ENCODE data around the gene OPRL1.
"Not testable (repeated sequence)": the region's sequence is repeated elsewhere in the genome, so short reads cannot be mapped to it uniquely, and the experiment has no call there.

The OPRL1 gene

DNA sequence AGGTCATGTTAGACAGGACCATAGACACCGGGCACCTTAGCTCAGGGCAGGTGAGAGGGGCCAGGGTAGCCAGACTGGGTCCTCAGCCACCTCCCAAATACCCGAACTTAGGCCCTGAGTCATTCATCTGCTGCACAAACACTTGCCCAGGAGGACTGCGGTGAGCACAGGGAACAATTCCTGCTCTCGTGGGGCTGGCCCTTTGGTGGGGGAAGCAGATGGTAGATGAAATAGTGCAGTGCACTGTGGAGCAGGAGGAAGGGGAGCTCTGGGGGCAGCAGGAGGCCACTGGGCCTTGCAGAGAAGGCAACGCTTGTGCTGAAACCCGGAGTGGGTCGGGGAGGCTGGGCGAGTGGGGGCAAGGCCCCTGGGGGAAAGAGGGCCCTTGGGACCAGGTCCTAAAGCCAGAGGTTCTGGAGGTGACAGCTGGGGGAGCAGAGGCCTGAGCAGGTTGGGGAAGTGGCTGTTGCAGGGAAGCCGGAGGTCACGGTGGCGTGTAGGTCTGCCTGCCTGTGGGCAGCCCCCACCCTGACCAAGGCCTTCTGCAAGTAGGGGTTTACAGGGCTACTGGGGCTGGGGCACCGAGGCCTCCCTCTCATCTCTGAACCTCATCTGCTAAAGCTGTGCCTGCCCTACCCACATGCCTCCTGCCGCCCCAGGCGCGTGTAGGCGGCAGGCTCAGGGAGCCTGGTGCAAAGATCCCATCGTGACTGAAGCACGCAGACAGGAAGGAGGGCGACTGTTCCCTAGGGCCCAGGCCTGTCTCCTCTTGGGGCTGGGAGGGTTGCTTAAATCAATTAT is 32.2 kb downstream of the OPRL1 start:
- Histone ChIP-seq H4K20me1 (no peaks in the 10 kb centered on the region), H3K9ac (peak overlapping the region; percentile 51; the same call in 1 of the 2 replicates), H3K36me3 (no peaks in the 10 kb centered on the region), H3K27me3 (no peaks in the 10 kb centered on the region), H3K4me1 (peaks cover 70% of the 10 kb centered on the region), H3K27ac (peak overlapping the region; percentile 52), H3K4me2 (peak overlapping the region; percentile 84), H3K9me3 (no peaks in the 10 kb centered on the region), H3K4me3 (no peak overlapping the region)
- TF ChIP-seq Cebpa-rat (IDR thresholded peaks at IDR 0.05): no peak

DNA sequence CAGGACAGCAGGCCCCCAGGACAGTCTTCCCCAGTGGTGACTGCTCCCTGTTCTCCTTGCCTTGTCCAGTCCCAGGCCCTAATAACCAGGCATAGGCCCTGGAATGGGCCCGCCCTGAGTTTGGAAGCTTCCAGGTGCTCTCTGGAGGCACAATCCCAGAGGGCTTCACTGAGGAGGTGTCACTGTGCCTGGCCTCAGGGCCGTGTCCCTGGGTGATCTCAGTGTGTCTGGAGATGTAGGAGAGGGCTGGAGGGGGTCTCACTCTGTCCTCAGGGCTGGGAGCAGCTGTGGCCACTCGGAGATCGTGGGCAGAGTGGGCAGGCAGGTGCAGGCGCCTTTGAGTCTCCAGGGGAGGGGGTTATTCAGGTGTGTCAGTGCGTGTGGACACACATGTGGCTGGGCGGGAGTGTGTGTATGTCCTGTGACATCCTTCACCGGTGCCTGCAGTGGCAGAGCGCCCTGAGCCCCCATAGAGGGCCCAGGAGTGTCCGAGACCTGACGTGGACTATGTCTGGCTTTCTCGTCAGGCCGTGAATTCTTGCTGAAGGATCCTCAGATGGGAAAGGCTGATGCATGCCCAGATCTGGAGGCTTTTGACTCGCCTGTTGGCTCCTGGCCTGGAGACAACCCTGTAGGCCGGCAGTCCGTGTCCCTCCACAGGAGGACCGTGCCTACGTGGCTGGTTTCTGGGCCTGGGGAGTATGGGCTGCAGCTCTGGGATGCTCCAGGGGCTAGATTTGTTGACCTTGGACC is 33.0 kb downstream of the OPRL1 start:
- H3K27me3 ChIP-seq: no peaks in the 10 kb centered on the region
- H3K9me3 ChIP-seq: no peaks in the 10 kb centered on the region
- peak overlapping the region; percentile 51; the same call in 1 of the 2 replicates for H3K9ac ChIP-seq
- H4K20me1 ChIP-seq: no peaks in the 10 kb centered on the region
- peaks cover 62% of the 10 kb centered on the region for H3K4me1 ChIP-seq
- H3K4me3 ChIP-seq: no peak overlapping the region
- H3K27ac ChIP-seq: peak overlapping the region; percentile 52
- TF ChIP-seq Cebpa-rat (IDR thresholded peaks at IDR 0.05): no peak
- H3K4me2 ChIP-seq: peak overlapping the region; percentile 84
- H3K36me3 ChIP-seq: no peaks in the 10 kb centered on the region

DNA sequence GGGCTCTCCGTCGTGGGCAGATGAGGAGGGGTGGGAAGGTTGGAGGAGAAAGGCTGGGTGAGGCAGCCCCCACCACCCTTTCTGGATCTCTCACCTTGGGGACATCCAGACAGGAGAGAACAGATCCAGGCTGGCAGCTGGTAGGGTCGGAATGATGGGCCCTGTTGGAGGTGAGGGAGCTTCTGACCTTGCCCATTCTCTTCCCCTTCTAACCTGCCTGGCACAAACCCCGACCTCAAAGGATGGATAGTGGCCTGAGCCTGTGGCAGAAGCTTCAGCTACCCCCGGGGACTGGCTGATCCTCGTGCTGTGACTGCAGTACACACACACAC is 33.5 kb downstream of the OPRL1 start:
- Histone ChIP-seq H3K9ac (no peak overlapping the region), H4K20me1 (no peaks in the 10 kb centered on the region), H3K4me1 (peaks cover 56% of the 10 kb centered on the region), H3K4me3 (no peak overlapping the region), H3K9me3 (no peaks in the 10 kb centered on the region), H3K4me2 (peak overlapping the region; percentile 84), H3K36me3 (no peaks in the 10 kb centered on the region), H3K27ac (no peak overlapping the region), H3K27me3 (no peaks in the 10 kb centered on the region)
- no peak for TF ChIP-seq Cebpa-rat (IDR thresholded peaks at IDR 0.05)

DNA sequence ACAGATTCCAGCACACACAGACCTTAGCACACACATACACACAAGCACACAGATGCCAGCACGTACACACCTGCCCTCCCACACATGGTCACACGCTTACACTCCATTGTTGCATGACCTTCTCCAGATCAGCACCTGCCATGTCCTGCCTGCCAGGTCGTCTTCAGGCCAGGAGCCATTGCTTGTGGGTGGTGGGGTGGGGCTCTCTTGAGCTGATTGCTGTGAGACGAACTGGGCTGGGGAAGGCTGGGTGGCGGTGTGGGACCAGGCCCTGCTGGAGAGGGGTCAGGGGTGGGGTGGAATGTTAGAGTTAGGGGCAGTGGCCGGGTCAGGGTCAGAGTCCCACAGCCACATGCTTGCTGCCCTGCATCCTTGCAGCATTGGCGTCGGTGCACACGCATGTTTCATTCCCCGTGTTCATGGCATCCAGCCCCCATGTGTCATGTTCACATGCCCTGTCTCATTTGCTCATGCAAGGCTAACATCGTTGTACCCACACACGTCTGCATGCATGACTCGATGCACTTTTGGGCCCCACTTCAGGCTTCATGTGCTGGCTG is 34.0 kb downstream of the OPRL1 start:
- Histone ChIP-seq H3K4me1 (peaks cover 51% of the 10 kb centered on the region), H3K4me3 (no peak overlapping the region), H3K9ac (no peak overlapping the region), H3K4me2 (peak overlapping the region; percentile 84), H3K27ac (no peak overlapping the region), H3K27me3 (no peaks in the 10 kb centered on the region), H4K20me1 (no peaks in the 10 kb centered on the region), H3K9me3 (no peaks in the 10 kb centered on the region), H3K36me3 (no peaks in the 10 kb centered on the region)
- TF ChIP-seq Cebpa-rat (IDR thresholded peaks at IDR 0.05): no peak

DNA sequence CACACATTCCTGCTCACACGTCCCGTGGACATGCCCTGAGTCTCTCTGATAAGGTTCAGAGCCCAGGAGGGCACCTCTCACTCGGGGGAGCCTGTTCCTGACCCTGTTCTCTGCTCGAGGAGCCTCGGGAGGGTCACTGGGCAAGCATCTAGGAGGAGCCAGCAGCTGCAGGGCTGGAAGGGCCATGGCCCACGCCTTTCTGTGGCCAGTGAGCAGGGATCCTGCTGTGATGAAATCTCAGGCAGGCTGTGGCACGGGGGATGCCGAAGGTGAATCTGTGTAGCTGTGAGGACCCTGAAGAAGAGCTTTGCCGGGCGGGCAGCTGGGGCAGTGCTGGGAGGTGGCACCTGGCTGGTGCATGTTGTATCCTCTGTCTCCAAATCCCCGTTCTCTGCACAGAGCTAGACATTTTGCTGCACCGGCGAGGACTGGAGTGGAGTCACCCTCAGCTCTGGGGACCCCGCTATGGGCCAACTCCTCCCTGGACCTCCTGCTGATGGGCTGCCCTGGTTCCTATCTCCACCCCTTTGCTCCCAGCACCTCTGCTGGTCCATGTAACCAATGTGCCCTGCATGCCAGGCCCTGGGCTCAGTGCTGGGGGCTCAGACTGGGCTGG is 34.6 kb downstream of the OPRL1 start:
- Histone ChIP-seq H3K36me3 (no peaks in the 10 kb centered on the region), H3K9me3 (no peaks in the 10 kb centered on the region), H4K20me1 (no peaks in the 10 kb centered on the region), H3K27ac (no peak overlapping the region), H3K4me1 (peaks cover 48% of the 10 kb centered on the region), H3K4me2 (0 out of 2 replicates have a peak overlapping the region, but pooled peaks have one; percentile 84), H3K4me3 (no peak overlapping the region), H3K9ac (no peak overlapping the region), H3K27me3 (no peaks in the 10 kb centered on the region)
- TF ChIP-seq Cebpa-rat (IDR thresholded peaks at IDR 0.05): no peak

DNA sequence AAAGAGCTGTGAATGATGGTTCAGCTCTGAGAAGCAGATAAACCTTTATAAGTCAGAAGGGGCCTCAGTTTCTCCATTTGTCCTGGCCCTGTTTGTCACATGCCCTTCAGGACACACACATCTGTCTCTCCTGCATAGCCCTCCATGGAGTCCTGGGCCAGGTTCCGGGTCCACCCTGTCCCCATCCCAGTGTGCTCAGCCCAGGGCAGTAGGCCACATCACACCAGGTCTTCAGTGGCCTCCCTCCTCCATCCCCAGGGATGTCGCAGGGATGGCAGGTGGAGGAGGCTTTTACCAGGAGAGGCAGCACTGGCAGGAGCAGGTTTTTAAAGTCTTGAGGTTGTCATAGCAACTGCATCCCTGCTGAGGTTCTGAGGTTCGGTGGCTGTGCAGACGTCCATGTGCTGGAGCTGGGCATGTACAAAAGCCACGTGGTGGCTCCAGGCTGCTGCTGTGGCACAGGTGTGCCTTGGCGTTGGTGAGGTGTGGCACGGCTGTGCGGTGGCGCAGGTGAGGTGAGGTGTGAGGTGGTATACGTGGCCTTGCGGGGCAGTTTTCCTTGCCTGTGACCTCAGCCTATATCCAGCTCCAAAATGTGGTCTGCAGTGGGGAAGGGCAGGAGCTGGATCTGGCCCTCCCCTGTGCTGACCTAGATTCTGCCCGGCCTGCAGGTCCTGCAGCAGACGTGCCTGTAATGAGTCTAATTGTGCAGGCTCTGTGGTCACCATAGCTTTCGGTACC is 35.5 kb downstream of the OPRL1 start:
- TF ChIP-seq Cebpa-rat (IDR thresholded peaks at IDR 0.05): no peak
- Histone ChIP-seq H3K4me1 (peaks cover 48% of the 10 kb centered on the region), H3K9ac (no peak overlapping the region), H3K36me3 (no peaks in the 10 kb centered on the region), H3K27ac (no peak overlapping the region), H3K4me2 (no peak overlapping the region), H3K9me3 (no peaks in the 10 kb centered on the region), H3K4me3 (no peak overlapping the region), H3K27me3 (no peaks in the 10 kb centered on the region), H4K20me1 (no peaks in the 10 kb centered on the region)

DNA sequence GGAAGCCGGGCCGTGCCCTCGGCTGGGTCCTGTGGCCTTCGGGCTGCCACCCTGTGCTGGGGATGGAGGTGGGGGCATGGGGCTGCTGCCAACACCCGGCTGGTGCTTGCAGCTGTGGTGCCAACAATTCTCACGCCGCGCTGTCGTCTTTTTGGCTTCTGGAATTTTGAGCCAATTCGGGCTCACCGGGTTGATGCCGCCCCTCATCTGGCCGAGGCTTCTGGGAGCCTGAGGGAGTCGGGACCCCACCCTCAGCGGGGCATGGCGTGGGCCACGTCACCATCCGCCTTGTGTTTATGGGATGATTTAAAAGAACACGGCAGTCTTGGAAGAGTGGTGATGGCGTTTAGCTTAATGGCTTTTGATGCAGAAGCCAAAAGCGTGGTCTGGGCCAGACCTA is 36.1 kb downstream of the OPRL1 start:
- H3K27ac ChIP-seq: no peak overlapping the region
- H3K4me2 ChIP-seq: no peak overlapping the region
- no peaks in the 10 kb centered on the region for H4K20me1 ChIP-seq
- H3K9me3 ChIP-seq: no peaks in the 10 kb centered on the region
- peaks cover 47% of the 10 kb centered on the region for H3K4me1 ChIP-seq
- H3K9ac ChIP-seq: no peak overlapping the region
- no peak for TF ChIP-seq Cebpa-rat (IDR thresholded peaks at IDR 0.05)
- no peaks in the 10 kb centered on the region for H3K36me3 ChIP-seq
- no peaks in the 10 kb centered on the region for H3K27me3 ChIP-seq
- H3K4me3 ChIP-seq: no peak overlapping the region

DNA sequence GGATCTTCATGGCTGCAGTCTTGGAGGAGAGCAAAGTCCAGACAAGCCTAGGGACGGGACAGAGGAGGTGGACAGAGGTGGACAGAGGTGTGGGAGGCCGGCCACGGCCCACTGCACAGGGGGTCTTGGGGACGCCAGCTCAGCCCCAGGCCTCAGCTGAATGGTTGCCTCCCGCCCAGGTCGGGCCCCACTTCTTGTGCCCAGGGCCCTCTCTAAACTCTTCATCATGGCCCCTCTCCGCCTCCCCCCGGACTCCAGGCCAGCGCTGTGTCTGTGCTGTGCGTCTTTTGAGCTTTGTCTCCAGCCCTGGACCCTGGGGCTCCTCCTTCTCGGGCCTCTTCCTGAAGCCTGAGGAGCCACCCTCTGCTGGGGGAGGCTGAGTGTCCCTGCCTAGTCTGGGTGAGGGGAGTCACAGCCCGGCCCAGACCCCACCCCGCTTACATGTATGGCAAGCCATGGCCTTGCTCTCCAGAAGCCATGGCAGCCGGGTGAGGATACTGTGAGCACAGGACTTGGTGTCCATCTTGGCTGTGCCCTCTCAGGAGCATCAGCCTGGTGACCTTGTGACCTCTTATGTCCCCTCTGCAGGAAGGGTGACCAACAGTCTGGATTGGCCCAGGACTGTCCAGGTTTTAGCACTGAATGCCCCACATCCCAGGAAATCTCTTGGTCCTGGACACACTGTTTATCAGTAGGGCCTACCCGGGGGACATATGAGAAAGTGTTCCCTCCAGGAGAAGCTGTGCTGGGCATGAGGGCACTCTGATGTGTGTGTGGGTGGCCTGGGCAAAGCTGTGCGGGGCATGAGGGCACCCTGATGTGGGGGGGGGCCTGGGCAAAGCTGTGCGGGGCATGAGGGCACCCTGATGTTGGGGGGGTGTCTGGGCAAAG is 36.9 kb downstream of the OPRL1 start:
- no peaks in the 10 kb centered on the region for H4K20me1 ChIP-seq
- no peaks in the 10 kb centered on the region for H3K36me3 ChIP-seq
- peaks cover 47% of the 10 kb centered on the region for H3K4me1 ChIP-seq
- H3K4me3 ChIP-seq: no peak overlapping the region
- no peak for TF ChIP-seq Cebpa-rat (IDR thresholded peaks at IDR 0.05)
- H3K9ac ChIP-seq: no peak overlapping the region
- H3K9me3 ChIP-seq: no peaks in the 10 kb centered on the region
- no peak overlapping the region for H3K4me2 ChIP-seq
- H3K27me3 ChIP-seq: no peaks in the 10 kb centered on the region
- H3K27ac ChIP-seq: no peak overlapping the region

DNA sequence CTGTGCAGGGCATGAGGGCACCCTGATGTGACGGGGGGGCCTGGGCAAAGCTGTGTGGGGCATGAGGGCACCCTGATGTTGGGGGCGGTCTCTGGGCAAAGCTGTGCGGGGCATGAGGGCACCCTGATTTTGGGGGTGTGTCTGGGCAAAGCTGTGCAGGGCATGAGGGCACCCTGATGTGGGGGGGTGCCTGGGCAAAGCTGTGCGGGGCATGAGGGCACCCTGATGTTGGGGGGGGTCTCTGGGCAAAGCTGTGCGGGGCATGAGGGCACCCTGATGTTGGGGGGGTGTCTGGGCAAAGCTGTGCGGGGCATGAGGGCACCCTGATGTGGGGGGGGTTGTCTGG is 37.5 kb downstream of the OPRL1 start:
- not testable (repeated sequence) for H3K4me3 ChIP-seq, H3K4me2 ChIP-seq, H3K36me3 ChIP-seq, H3K9me3 ChIP-seq, H3K27me3 ChIP-seq, H3K9ac ChIP-seq, H3K27ac ChIP-seq, H4K20me1 ChIP-seq
- H3K4me1 ChIP-seq: peaks cover 41% of the 10 kb centered on the region
